Amniotic stem cell (primary cell): ENCODE data around the gene SPON2.

Source experiments
- DNase-seq: peaks from one replicate; lab custom pipeline; 2025; lab: John Stamatoyannopoulos, UW

Gene SPON2

DNA sequence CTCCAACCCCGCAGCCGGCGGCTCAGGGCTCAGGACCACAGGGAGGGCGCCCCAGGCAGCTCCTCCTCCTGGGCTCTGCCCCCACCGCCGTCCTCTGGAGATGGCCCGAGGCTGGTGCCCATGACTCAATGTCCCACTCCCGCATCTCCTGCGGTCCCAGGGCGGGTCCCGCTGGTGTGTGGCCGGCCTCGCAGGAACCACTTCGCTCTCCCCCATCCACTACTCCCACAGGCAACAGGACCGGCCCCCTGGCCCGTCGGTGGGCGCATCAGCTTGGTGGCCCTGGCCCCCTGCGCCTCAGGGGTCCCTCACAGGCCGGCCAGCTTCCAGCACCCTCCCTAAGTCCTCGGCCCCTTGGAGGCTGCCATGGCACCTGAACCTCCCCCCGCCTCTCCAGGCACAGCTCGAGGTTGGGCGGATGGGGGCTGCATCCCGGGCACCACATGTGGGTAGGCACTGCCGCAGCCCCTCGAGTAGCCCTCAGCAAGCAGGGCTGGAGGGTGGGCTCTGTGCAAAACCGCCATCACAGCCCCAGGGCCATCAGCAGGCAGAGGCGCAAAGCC, 22.8 kb upstream of the SPON2 start:
- DNase-seq: no peak

GRCh38 chr4:1194010-1194900, 21.9 kb upstream of the SPON2 start:
- no peak for DNase-seq

DNA sequence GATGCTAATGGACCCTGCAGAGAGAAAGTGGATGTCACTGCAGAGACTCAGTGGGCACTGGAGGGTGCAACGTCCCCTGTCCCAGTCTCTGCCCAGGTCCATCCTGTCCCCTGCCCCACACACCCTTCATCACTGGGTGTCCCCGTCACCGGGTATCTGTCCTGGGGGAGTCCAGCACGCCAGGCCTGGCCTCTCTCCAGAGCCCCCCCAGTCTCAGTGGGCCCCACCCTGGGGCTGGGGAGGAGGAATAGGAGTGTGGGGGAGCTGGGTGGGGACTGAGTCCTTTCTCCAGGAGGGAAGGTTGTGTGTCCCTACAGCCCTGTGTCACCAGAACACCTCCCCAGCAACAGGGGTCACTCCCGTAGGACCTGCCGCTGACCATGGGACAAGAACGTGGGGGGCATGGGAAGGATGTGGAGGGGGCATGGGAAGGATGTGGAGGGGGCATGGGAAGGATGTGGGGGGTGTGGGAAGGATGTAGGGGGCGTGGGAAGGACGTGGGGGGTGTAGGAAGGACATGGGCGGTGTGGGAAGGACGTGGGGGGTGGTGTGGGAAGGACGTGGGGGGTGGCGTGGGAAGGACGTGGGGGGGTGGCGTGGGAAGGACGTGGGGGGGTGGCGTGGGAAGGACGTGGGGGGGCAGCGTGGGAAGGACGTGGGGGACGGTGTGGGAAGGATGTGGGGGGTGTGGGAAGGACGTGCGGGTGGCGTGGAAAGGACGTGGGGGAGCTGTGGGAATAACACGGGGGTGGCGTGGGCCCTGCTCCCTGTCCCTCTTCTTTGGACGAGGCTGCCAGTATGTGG, 21.0 kb upstream of the SPON2 start:
- no peak for DNase-seq

- DNase-seq: no peak
Measured at GRCh38 chr4:1192493-1193205, 20.3 kb upstream of the SPON2 start.

- peak; percentile 72 for DNase-seq
Measured at GRCh38 chr4:1192091-1192492, 19.7 kb upstream of the SPON2 start.

DNA sequence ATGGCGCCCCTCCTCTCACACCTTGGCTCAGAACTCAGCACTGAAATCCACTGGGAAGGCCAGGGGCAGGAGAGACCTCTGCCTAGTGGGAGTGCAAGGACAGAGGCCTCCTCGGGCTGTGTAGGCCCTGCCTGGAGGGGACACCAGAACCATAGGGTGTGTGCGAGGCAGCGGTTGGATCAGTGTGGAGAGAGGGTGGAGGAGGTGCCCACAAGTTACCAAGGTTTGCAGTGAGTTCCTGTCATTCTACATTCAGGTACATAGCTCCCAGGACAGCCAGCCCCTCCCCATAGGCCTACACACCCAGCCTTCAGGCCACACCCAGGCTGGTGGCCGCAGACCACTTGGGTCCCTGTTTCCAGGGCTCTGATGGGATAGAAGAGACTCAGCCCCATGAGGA, 19.2 kb upstream of the SPON2 start:
- no peak for DNase-seq

GRCh38 chr4:1187182-1187581, 14.8 kb upstream of the SPON2 start:
- DNase-seq: no peak

GRCh38 chr4:1183985-1184773, 11.8 kb upstream of the SPON2 start:
- DNase-seq: no peak

GRCh38 chr4:1182313-1182712, 9.9 kb upstream of the SPON2 start:
- DNase-seq: no peak

- no peak for DNase-seq
Measured at GRCh38 chr4:1180663-1181062, 8.3 kb upstream of the SPON2 start.

DNA sequence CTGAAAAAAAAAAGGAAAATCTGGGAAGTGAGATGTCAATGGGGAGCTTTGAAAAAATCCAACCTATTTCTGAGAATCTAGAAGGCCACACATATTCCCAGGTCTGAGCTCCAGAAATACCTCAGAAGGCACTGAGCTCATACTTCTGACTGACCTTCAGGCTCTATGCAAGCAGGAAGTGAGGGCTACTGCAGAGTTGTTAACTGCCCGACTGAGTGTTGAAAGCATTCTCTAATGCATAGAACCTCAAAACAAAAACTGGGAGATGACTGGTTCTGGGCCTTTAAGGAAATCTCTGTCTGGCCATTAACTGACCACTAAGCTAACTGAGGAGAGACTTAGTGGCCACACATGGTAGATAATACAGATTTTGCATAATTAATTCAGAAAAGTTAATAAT, 7.6 kb upstream of the SPON2 start:
- no peak for DNase-seq

GRCh38 chr4:1179089-1179441, 6.7 kb upstream of the SPON2 start:
- no peak for DNase-seq

- DNase-seq: no peak
Measured at GRCh38 chr4:1178300-1179088, 6.1 kb upstream of the SPON2 start.

- no peak for DNase-seq
Measured at GRCh38 chr4:1177274-1178141, 5.1 kb upstream of the SPON2 start.

GRCh38 chr4:1176398-1177273, 4.3 kb upstream of the SPON2 start:
- DNase-seq: no peak

DNA sequence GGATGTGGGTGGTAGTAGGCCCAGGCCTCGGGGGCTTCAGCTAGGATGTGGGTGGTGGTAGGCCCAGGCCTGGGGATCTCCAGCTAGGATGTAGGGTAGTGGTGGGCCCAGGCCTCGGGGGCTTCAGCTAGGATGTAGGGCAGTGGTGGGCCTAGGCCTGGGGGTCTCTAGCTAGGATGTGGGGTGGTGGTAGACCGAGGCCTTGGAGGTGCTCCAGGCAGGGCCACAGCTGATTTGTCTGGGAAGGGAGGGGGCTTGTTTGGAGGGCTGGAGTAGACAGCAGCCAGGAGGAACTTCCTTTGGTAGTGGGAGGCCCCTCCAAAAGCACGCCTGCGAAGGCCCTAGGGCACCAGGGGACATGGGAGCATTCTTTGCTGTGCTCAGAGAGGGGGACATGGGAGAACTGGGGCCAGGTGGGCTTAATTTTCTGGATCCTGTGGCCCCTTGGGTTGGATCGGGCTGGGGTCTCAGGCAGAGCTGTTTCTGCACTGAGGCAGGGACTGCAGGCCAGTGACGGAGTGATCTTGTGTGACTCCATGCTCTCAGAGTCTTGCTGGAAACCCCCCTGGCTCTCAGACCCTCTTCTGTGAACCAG, 3.3 kb upstream of the SPON2 start:
- DNase-seq: no peak

DNA sequence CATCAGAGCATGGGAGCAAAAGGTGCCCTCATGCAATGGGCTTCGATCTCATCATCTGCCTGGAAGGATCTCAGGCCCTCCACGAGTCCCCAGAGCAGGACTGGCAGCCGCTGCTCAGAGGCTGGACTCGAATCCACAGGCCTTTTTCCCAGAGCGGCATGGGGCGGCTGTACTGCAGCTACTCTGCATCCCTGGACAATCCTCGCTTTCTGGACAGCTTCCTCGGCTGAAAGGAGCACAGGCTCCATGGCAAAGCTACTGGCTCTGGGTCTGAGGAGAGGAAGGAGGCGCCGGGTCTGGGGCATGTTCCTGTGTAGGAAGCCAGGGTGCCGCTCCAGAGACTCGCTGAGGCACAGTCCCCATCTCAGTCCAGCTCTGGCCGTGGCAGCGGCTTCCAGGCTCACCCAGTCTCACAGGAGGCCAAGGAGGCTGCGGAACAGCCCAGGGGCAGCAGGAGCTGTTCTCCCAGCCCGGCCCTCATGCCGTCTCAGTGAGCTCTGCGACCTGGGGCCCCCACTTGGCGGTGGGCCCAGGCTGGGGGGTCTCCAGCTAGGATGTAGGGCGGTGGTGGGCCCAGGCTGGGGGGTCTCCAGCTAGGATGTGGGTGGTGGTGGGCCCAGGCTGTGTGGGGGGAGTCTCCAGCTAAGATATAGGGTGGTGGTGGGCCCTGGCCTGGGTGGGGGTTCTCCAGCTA, 2.7 kb upstream of the SPON2 start:
- DNase-seq: no peak
